Right kidney (tissue), 1 donor: ENCODE measurements around the gene POU2AF2.

Experiments used
- DNase-seq: peaks from one replicate; pipeline ENCODE4 v3.0.0-alpha.2; 2016

Gene POU2AF2

GRCh38 chr11:111331711-111332479 lies 86.4 kb downstream of the POU2AF2 start:
- no peak for DNase-seq

DNA sequence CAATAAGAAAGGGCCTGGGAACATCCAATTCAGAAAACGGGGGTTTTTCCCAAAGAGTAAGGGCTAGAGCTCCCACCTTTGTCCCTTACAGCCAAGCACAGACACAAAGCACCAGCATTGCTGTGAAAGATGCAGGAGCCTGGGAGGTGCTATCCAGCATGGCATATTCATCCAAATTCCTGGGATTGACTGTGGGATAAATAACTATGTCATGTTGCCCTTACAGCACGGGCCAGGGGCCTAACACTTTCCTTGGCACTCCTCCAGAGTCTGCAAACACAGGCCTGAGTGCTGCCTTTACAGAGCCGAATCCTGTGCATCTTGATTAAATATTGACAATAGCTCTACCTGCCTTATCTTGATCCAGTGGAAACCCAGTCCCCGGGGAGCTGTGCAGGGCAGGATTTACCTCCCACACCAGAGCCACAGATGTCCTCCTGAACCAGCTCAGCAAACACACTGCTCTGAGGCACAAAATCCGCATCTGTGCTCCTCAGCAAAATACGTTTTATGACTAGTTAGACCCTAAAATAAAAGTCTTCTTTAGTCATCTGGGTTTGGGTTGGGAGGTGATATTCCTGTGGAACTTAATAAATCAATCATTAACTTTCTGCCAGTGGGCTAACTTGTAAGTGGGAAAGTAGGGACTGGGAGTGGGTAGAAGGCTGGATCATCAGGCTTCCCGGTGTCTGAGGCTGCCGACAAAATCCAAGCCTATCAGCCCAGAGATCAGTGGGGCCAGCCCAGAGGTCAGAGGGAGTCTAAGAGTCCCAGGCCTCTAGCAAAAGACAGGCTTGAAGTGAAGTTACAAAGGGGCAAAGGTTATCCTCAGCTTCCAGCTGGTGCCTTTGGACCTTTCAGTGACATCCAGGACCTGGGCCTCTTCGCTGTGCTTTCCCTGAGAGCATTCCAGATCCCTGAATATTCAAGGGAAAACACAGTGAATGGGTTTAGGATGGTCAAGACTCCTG lies 89.3 kb downstream of the POU2AF2 start:
- no peak for DNase-seq

DNA sequence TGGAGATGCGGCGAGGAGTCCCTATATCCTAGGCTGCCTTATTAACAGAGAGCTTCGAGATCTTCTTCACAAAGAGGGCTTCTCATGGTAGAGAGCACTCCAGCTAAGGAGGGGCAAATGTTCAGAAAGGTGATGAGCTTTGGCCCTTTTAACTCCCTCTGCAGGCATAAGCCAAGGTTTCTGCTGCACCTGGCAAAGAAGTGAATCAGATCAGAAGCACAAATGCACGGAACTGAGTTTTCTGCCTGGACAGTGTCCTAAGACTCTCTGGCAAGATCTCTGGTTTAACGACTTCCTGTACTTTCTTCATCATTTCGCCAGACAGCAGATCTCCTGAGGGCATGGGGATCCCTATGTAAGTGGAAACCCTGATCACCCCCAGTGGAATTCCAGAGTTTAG lies 90.0 kb downstream of the POU2AF2 start:
- no peak for DNase-seq
